Measurements from ENCODE around the gene CYB5A.

DNA sequence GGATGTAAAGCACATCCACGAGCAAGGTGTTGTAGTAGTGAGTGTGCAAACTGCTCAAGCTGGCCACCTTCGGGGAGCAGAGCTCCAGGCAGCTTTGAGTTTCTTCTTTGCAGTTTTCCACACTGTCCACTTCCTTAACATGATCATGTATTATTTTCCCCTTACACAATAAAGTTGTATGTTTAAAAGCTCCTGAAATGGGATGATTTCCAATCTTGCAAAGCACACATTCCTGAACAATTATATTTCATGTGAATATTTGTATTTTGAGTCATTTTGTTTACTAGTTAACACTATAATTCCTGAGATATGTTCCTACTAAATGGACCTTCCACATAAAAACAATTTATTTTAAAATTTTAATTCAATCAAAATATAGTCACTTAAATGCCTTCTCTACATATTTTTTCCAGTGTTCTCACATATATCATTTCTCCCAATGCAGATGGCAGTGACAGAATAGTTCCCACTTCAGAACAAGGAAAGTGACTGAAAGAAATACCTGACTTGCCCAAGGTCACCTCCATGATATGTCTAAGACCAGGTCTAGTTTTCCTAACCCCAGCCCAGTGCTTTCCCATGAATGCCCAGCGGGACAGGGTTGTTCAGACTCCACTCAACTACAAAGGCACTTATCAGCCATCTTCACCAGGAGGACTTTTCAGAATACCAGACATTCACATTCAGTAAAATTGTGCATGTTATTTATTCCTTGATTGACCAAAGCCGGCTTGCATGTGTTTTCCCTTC, 5.5 kb downstream of the CYB5A start:
- TF ChIP-seq POLR2A (IDR thresholded peaks at IDR 0.05), result no peak
- TF ChIP-seq, protein P1, sequence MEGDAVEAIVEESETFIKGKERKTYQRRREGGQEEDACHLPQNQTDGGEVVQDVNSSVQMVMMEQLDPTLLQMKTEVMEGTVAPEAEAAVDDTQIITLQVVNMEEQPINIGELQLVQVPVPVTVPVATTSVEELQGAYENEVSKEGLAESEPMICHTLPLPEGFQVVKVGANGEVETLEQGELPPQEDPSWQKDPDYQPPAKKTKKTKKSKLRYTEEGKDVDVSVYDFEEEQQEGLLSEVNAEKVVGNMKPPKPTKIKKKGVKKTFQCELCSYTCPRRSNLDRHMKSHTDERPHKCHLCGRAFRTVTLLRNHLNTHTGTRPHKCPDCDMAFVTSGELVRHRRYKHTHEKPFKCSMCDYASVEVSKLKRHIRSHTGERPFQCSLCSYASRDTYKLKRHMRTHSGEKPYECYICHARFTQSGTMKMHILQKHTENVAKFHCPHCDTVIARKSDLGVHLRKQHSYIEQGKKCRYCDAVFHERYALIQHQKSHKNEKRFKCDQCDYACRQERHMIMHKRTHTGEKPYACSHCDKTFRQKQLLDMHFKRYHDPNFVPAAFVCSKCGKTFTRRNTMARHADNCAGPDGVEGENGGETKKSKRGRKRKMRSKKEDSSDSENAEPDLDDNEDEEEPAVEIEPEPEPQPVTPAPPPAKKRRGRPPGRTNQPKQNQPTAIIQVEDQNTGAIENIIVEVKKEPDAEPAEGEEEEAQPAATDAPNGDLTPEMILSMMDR (IDR thresholded peaks at IDR 0.05), result no peak
